GM10248 (cell line): ENCODE data around the gene KARS1.

Source experiments
- CTCF ChIA-PET: fragments of 300-600 bp; sonication (Branson Sonifier 250); formaldehyde crosslinking; extraction: SDS; loops from one replicate; lab custom pipeline; 2021; ENCODE audit warnings: antibody characterized with exemption; lab: Yijun Ruan, JAX
- POLR2A ChIA-PET: fragments of 350-650 bp; sonication (Branson Sonifier 250); formaldehyde crosslinking; extraction: SDS; loops from one replicate; lab custom pipeline; 2020; ENCODE audit warnings: antibody characterized with exemption; lab: Yijun Ruan, JAX
- DNase-seq: peaks from one replicate; pipeline ENCODE4 v3.0.0; 2012; ENCODE audit errors: extremely low spot score
- TF ChIP-seq, protein P1 (sequence below): IDR thresholded peaks from 2 replicates; pipeline ENCODE4 v1.5.1; 2012; ENCODE audit warnings: mild to moderate bottlenecking, low read depth; ENCODE audit errors: extremely low read depth, missing control alignments, control extremely low read depth

KARS1 gene

GRCh38 chr16:75590920-75591843 is 56.3 kb downstream of the KARS1 start:
- CTCF ChIA-PET, result interaction anchor here (0.8 to 2.5 kb wide), 4 partner anchors 9 to 32 kb away, joined by 3 to 7 read pairs (median 4); partner anchors contain the start of gene ADAT1

GRCh38 chr16:75589306-75589705 is 58.2 kb downstream of the KARS1 start:
- no peak for DNase-seq
- TF ChIP-seq, protein P1, sequence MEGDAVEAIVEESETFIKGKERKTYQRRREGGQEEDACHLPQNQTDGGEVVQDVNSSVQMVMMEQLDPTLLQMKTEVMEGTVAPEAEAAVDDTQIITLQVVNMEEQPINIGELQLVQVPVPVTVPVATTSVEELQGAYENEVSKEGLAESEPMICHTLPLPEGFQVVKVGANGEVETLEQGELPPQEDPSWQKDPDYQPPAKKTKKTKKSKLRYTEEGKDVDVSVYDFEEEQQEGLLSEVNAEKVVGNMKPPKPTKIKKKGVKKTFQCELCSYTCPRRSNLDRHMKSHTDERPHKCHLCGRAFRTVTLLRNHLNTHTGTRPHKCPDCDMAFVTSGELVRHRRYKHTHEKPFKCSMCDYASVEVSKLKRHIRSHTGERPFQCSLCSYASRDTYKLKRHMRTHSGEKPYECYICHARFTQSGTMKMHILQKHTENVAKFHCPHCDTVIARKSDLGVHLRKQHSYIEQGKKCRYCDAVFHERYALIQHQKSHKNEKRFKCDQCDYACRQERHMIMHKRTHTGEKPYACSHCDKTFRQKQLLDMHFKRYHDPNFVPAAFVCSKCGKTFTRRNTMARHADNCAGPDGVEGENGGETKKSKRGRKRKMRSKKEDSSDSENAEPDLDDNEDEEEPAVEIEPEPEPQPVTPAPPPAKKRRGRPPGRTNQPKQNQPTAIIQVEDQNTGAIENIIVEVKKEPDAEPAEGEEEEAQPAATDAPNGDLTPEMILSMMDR, result no peak
- ChIA-PET POLR2A (no interaction called here), CTCF (interaction anchor here (1.1 to 4.1 kb wide), 4 partner anchors 10 to 33 kb away, joined by 3 to 16 read pairs (median 5); partner anchors contain the start of gene ADAT1)

More at GRCh38 chr16:75590920-75591843, 56.3 kb downstream of the KARS1 start:
- TF ChIP-seq, protein P1, result no peak
- POLR2A ChIA-PET, result interaction anchor here (0.6 to 0.9 kb wide), 2 partner anchors 25 to 32 kb away, joined by 3 read pairs; partner anchors contain the start of gene ADAT1
- no peak for DNase-seq

- no peak for DNase-seq
- CTCF ChIA-PET, result interaction anchor here (1.1 to 4.1 kb wide), 4 partner anchors 9 to 34 kb away, joined by 3 to 16 read pairs (median 5); partner anchors contain the start of gene ADAT1
- POLR2A ChIA-PET, result no interaction called here
- TF ChIP-seq, protein P1, result no peak
Measured at GRCh38 chr16:75588716-75589115, 58.7 kb downstream of the KARS1 start.

DNA sequence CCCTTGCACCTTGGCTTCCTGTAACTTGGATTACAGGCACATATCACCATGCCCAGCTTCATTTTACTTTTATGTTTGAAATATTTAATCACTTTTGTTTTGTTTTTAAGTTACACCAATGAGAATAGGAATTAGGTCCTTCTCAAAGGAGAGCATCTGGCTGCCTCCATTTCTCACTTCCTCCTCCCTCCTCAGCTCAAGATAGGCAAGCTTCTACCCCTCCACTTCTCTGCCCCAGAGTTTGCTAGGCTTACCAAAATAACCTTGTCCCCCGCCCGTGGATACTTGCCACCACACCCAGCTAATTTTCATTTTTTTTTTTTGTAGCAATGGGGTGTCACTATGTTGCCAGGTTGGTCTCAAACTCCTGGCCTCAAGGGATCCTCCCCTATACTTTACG is 63.4 kb downstream of the KARS1 start:
- POLR2A ChIA-PET, result interaction anchor here (0.5 to 0.7 kb wide), 3 partner anchors 77 to 1620 kb away, joined by 3 to 6 read pairs (median 5); no protein-coding TSS in a partner anchor
- CTCF ChIA-PET, result interaction anchor here (1.1 to 1.7 kb wide), 5 partner anchors 10 to 36 kb away, joined by 3 to 4 read pairs (median 3); no protein-coding TSS in a partner anchor
- DNase-seq, result no peak
- TF ChIP-seq, protein P1, result no peak

- TF ChIP-seq, protein P1, result no peak
- DNase-seq, result no peak
- ChIA-PET POLR2A (no interaction called here), CTCF (interaction anchor here (1.2 to 2.0 kb wide), 6 partner anchors 9 to 68 kb away, joined by 3 to 7 read pairs (median 4); partner anchors contain the start of genes KARS1 and TERF2IP)
Measured at GRCh38 chr16:75579281-75579834, 68.1 kb downstream of the KARS1 start.

DNA sequence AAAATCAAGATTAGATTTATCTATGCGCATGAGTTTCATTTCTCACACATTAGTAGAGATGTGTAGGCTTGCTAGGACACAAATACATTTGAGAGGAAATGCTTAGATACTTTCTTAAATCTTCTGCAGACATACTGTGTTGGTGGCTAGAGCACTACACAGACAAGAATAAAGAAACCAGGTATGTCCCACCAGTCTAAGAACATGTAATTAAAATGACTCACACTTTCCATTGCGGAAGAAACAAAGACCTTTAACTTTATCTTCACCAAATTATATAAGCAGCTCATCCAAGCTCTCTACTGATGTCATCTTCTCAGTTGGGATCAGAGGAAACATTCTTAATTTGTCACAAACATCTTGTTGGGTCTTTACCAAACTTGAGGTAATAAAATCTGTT is 68.7 kb downstream of the KARS1 start:
- DNase-seq, result no peak
- TF ChIP-seq, protein P1, result no peak
- POLR2A ChIA-PET, result no interaction called here
- CTCF ChIA-PET, result interaction anchor here (1.2 to 2.0 kb wide), 6 partner anchors 10 to 69 kb away, joined by 3 to 7 read pairs (median 4); partner anchors contain the start of genes KARS1 and TERF2IP
